Stimulated activated memory B cell treated with anti-CD40 and anti-IgM and Interleukin-4, amounts not matched to agents 10 μg/mL and 1 μg/mL and 100 μg/mL, for 72 hours (primary cell): ENCODE measurements around the gene CNTNAP2.
"Not testable (repeated sequence)": the region's sequence is repeated elsewhere in the genome, so short reads cannot be mapped to it uniquely, and the experiment has no call there.

Experiments used
- ATAC-seq: fragments of 150-1000 bp; cut with Tn5 transposase; 2 replicates; pipeline ENCODE4 v1.10.0; 2021
- H3K27ac Mint-ChIP-seq: one replicate; pipeline ENCODE4 v1.8.0; 2022; ENCODE audit warnings: mild to moderate bottlenecking, mixed read lengths
- H3K27me3 Mint-ChIP-seq: one replicate; pipeline ENCODE4 v1.8.0; 2022; ENCODE audit warnings: mixed read lengths
- H3K36me3 Mint-ChIP-seq: one replicate; pipeline ENCODE4 v1.8.0; 2022; ENCODE audit warnings: mixed read lengths
- H3K4me1 Mint-ChIP-seq: one replicate; pipeline ENCODE4 v1.8.0; 2022; ENCODE audit warnings: mixed read lengths
- H3K4me3 Mint-ChIP-seq: one replicate; pipeline ENCODE4 v1.8.0; 2022; ENCODE audit warnings: mild to moderate bottlenecking, moderate library complexity, mixed read lengths
- H3K9me3 Mint-ChIP-seq: one replicate; pipeline ENCODE4 v1.8.0; 2022; ENCODE audit warnings: mixed read lengths

Gene CNTNAP2

DNA sequence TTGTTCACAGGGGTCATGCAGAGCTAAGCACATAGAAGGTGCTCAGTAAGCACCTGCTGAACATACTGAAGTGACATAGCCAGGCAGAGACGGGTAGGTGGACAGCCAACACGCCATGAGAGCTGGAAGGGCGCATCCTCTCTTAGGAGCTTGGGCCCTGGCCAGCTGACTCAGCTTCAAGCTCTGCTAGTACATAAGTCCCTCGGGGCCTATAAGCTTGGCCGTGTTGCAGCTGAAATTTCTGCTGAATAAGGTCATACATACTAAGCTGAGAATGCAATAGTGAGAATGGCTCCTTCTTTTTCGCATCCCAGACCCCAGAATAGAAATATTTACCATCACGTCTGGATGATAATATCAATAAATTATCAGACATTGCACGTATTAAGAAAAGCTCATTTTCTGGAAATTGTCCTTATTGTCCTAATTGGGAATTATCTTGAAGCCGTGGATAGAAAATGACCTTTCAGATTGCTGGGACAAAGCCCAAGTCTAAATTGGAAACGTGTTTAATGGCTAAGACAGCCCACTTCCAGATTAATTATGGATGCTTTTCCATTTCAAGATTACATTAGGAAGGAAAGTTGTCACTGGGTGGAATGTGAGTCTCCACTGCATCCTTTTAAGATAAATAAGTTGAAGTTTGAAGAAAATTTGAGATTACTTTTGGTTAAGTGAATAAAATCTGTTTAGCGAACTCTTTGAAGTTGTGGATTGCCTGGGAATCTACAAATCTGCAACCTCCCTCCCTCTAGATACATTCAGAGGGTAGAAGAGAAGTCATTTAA, 2186.9 kb downstream of the CNTNAP2 start:
- peaks cover 11% of the 10 kb centered on the region for H3K36me3 Mint-ChIP-seq
- ATAC-seq: peak; percentile 62
- peaks cover 9% of the 10 kb centered on the region for H3K9me3 Mint-ChIP-seq
- H3K4me3 Mint-ChIP-seq: peak overlapping the region; percentile 49
- no peaks in the 10 kb centered on the region for H3K27me3 Mint-ChIP-seq
- peak overlapping the region; percentile 59 for H3K27ac Mint-ChIP-seq
- H3K4me1 Mint-ChIP-seq: peaks cover 63% of the 10 kb centered on the region

DNA sequence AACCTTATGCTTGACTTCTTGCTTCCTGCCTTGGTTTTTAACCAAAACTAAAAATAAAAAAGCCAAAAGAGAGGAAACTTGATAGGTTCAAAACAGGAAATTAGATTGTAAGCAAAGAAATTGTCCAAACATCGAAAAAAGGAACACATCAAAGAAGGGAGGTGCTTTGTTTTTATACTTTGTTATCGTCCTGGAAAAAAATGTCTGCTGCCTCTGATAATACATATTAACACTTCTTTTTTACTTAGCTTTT, 2187.4 kb downstream of the CNTNAP2 start:
- peaks cover 63% of the 10 kb centered on the region for H3K4me1 Mint-ChIP-seq
- H3K9me3 Mint-ChIP-seq: peaks cover 9% of the 10 kb centered on the region
- no peaks in the 10 kb centered on the region for H3K27me3 Mint-ChIP-seq
- H3K4me3 Mint-ChIP-seq: peak overlapping the region; percentile 49
- peak overlapping the region; percentile 78 for H3K27ac Mint-ChIP-seq
- H3K36me3 Mint-ChIP-seq: peaks cover 11% of the 10 kb centered on the region
- ATAC-seq: peak; percentile 38

- Mint-ChIP-seq H3K27me3 (no peaks in the 10 kb centered on the region), H3K27ac (peak overlapping the region; percentile 78), H3K36me3 (peaks cover 11% of the 10 kb centered on the region), H3K9me3 (peaks cover 9% of the 10 kb centered on the region), H3K4me1 (peaks cover 62% of the 10 kb centered on the region), H3K4me3 (peak overlapping the region; percentile 62)
- peak; percentile 93 for ATAC-seq
These were observed 2187.9 kb downstream of the CNTNAP2 start for GRCh38 chr7:148304456-148304855.

GRCh38 chr7:148306759-148307158, 2190.2 kb downstream of the CNTNAP2 start:
- peak; percentile 82 for ATAC-seq
- H3K27me3 Mint-ChIP-seq: no peaks in the 10 kb centered on the region
- peaks cover 64% of the 10 kb centered on the region for H3K4me1 Mint-ChIP-seq
- H3K36me3 Mint-ChIP-seq: peaks cover 11% of the 10 kb centered on the region
- H3K9me3 Mint-ChIP-seq: peaks cover 11% of the 10 kb centered on the region
- peak overlapping the region; percentile 78 for H3K27ac Mint-ChIP-seq
- peak overlapping the region; percentile 40 for H3K4me3 Mint-ChIP-seq

DNA sequence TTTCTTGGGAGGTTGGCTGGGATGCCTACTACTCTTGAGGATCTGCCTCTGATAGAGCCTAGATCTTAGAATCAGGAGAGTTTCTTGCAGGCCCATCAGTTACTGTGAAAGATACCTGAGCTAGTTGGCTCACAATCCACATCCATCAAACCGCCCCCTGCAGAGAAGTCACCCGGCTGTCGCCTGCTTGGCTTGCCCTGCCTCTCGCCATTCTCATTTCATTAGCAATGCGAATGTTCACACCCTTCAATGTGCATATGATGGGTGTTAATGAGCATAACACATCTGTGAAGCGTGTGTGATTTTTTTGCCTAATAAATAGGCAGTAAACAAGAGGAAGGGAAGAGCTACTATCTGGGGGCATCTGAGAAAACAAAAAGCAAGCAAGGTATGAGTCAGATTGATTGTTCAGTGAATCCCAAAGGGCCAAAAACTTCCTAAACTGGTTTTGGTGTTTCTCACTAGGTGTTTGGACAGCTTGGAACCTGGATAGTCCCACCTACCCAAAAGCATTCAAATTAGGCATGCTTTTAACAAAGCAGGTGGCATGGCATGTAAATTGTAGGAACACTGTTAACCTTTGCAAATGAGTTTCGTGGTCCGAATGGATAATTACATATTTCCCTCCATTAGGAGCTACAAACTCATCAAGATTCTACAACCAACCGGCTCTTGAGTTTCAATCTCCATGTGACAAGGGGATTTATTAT, 2201.7 kb downstream of the CNTNAP2 start:
- no peak for ATAC-seq
- peaks cover 14% of the 10 kb centered on the region for H3K9me3 Mint-ChIP-seq
- H3K4me3 Mint-ChIP-seq: no peak overlapping the region
- H3K27me3 Mint-ChIP-seq: no peaks in the 10 kb centered on the region
- H3K36me3 Mint-ChIP-seq: peaks cover 20% of the 10 kb centered on the region
- H3K27ac Mint-ChIP-seq: no peak overlapping the region
- H3K4me1 Mint-ChIP-seq: peaks cover 14% of the 10 kb centered on the region

GRCh38 chr7:148318838-148319237, 2202.2 kb downstream of the CNTNAP2 start:
- ATAC-seq: no peak
- peaks cover 11% of the 10 kb centered on the region for H3K9me3 Mint-ChIP-seq
- no peak overlapping the region for H3K27ac Mint-ChIP-seq
- no peak overlapping the region for H3K4me3 Mint-ChIP-seq
- H3K27me3 Mint-ChIP-seq: no peaks in the 10 kb centered on the region
- peaks cover 20% of the 10 kb centered on the region for H3K4me1 Mint-ChIP-seq
- H3K36me3 Mint-ChIP-seq: peaks cover 14% of the 10 kb centered on the region

DNA sequence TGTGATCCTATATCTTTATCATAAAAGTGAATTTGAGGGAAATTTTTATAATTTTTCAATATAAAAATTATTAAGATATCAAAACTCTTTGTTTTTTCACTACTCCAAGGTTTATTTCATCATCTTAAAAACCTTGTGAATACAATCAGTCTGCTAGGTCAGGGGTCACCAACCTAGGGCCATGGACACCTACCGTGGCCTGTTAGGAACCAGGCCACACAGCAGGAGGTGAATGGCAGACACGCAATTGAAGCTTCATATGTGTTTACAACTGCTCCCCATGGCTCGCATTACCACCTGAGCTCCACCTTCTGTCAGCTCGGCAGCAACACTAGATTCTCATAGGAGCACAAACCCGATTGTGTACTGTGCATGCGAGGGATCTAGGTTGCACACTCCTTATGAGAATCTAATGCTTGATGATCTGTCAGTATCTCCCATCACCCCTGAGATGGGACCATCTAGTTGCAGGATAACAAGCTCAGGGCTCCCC, 2202.8 kb downstream of the CNTNAP2 start:
- H3K9me3 Mint-ChIP-seq: peaks cover 6% of the 10 kb centered on the region
- no peak for ATAC-seq
- peaks cover 25% of the 10 kb centered on the region for H3K4me1 Mint-ChIP-seq
- peaks cover 9% of the 10 kb centered on the region for H3K36me3 Mint-ChIP-seq
- no peak overlapping the region for H3K27ac Mint-ChIP-seq
- no peak overlapping the region for H3K4me3 Mint-ChIP-seq
- no peaks in the 10 kb centered on the region for H3K27me3 Mint-ChIP-seq

DNA sequence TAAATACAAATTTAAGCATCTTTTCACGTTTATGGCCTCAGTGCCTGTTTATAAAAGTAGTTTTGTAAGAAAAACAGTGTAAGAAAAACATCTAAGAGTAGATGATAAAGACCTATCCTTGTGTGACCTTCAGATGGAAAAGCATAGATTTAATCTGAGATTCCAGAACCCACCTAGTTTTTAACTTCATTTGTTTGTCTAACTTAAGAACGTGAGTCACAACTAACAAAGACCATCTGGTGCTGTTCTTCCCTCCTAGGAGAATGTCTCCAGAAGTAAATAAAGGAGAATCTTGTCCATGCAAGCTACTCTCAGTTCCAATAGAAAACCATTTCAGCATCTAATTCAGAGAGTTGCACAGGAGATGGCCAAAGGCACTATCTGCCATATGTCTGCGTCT, 2208.6 kb downstream of the CNTNAP2 start:
- Mint-ChIP-seq H3K9me3 (peaks cover 9% of the 10 kb centered on the region), H3K4me1 (peaks cover 30% of the 10 kb centered on the region), H3K4me3 (no peak overlapping the region), H3K27me3 (no peaks in the 10 kb centered on the region), H3K27ac (no peak overlapping the region), H3K36me3 (peaks cover 9% of the 10 kb centered on the region)
- no peak for ATAC-seq

- no peak overlapping the region for H3K27ac Mint-ChIP-seq
- no peak overlapping the region for H3K4me3 Mint-ChIP-seq
- no peaks in the 10 kb centered on the region for H3K27me3 Mint-ChIP-seq
- H3K9me3 Mint-ChIP-seq: peaks cover 20% of the 10 kb centered on the region
- H3K36me3 Mint-ChIP-seq: peaks cover 19% of the 10 kb centered on the region
- ATAC-seq: no peak
- peaks cover 37% of the 10 kb centered on the region for H3K4me1 Mint-ChIP-seq
These were observed 2210.8 kb downstream of the CNTNAP2 start for GRCh38 chr7:148327379-148327778.

DNA sequence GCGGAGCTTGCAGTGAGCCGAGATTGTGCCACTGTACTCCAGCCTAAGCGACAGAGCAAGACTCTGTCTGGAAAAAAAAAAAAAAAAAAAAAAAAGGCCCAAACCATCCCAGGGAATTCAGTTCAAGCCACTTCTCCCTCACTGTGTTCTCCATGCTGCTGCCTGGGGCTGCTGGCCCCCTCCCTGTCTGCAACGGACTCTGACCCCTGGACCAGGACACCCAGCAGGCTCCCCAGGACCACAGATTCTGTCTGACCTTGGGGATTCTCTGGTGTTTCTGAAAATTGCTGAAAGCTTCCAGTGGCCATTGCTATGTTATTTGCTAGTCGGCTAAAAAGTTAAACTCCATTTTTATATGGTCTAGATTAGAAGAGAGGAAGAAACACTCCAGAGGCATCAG, 2212.3 kb downstream of the CNTNAP2 start:
- Mint-ChIP-seq H3K27ac (no peak overlapping the region), H3K9me3 (peaks cover 20% of the 10 kb centered on the region), H3K36me3 (peaks cover 19% of the 10 kb centered on the region), H3K4me3 (no peak overlapping the region), H3K27me3 (no peaks in the 10 kb centered on the region), H3K4me1 (peaks cover 30% of the 10 kb centered on the region)
- ATAC-seq: no peak

DNA sequence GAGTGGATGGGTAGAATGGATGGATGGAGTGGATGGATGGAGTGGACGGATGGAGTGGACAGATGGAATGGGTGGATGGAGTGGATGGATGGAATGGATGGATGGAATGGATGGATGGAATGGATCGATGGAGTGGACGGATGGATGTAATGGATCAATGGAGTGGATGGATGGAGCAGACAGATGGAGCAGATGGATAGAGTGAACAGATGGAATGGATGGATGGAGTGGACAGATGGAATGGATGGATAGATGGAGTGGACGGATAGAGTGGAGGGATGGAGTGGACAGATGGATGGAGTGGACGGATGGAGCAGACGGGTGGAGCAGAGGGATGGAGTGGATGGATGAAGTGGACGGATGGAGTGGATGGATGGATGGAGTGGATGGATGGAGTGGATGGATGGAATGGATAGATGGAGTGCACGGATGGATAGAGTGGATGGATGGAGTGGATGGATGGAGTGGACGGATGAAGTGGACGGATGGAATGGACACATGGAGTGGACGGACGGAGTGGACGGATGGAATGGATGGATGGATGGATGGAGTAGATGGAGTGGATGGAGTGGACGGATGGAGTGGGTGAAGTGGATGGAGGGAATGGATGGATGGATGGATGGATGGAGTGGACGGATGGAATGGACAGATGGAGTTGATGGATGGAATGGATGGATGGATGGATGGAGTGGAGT, 2213.7 kb downstream of the CNTNAP2 start:
- peaks cover 36% of the 10 kb centered on the region for H3K4me1 Mint-ChIP-seq

DNA sequence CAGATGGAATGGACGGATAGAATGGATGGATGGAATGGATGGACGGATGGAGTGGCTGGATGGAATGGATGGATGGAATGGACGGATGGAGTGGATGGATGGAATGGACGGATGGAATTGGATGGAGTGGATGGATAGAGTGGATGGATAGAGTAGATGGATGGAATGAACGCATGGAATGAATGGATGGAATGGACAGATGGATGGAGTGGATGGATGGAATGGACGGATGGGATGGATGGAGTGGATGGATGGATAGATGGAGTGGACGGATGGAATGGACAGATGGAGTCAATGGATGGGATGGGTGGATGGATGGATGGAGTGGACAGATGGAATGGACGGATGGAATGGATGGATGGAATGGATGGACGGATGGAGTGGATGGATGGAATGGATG, 2214.2 kb downstream of the CNTNAP2 start:
- peak overlapping the region; percentile 23 for H3K27ac Mint-ChIP-seq

More for the DNA sequence above, 2213.7 kb downstream of the CNTNAP2 start:
- Mint-ChIP-seq H3K4me3 (no peak overlapping the region), H3K9me3 (peaks cover 20% of the 10 kb centered on the region), H3K36me3 (peaks cover 19% of the 10 kb centered on the region), H3K27me3 (no peaks in the 10 kb centered on the region), H3K27ac (peak overlapping the region; percentile 23)
- no peak for ATAC-seq

DNA sequence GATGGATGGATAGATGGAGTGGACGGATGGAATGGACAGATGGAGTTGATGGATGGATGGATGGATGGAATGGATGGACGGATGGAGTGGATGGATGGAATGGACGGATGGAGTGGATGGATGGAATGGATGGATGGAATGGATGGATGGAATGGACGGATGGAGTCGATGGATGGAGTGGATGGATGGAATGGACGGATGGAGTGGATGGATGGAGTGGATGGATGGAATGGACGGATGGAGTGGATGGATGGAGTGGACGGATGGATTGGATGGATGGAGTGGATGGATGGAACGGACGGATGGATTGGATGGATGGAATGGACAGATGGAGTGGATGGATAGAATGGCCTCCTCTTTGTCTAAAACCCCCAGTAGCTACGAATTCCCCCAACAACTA, 2214.9 kb downstream of the CNTNAP2 start:
- not testable (repeated sequence) for H3K27ac Mint-ChIP-seq, H3K4me3 Mint-ChIP-seq, ATAC-seq, H3K27me3 Mint-ChIP-seq
- Mint-ChIP-seq H3K9me3 (peaks cover 20% of the 10 kb centered on the region), H3K4me1 (peaks cover 33% of the 10 kb centered on the region), H3K36me3 (peaks cover 19% of the 10 kb centered on the region)

More for the DNA sequence above, 2214.2 kb downstream of the CNTNAP2 start:
- H3K4me3 Mint-ChIP-seq: no peak overlapping the region
- no peak for ATAC-seq
- no peaks in the 10 kb centered on the region for H3K27me3 Mint-ChIP-seq
- H3K36me3 Mint-ChIP-seq: peaks cover 19% of the 10 kb centered on the region
- peaks cover 20% of the 10 kb centered on the region for H3K9me3 Mint-ChIP-seq
- H3K4me1 Mint-ChIP-seq: peaks cover 33% of the 10 kb centered on the region

DNA sequence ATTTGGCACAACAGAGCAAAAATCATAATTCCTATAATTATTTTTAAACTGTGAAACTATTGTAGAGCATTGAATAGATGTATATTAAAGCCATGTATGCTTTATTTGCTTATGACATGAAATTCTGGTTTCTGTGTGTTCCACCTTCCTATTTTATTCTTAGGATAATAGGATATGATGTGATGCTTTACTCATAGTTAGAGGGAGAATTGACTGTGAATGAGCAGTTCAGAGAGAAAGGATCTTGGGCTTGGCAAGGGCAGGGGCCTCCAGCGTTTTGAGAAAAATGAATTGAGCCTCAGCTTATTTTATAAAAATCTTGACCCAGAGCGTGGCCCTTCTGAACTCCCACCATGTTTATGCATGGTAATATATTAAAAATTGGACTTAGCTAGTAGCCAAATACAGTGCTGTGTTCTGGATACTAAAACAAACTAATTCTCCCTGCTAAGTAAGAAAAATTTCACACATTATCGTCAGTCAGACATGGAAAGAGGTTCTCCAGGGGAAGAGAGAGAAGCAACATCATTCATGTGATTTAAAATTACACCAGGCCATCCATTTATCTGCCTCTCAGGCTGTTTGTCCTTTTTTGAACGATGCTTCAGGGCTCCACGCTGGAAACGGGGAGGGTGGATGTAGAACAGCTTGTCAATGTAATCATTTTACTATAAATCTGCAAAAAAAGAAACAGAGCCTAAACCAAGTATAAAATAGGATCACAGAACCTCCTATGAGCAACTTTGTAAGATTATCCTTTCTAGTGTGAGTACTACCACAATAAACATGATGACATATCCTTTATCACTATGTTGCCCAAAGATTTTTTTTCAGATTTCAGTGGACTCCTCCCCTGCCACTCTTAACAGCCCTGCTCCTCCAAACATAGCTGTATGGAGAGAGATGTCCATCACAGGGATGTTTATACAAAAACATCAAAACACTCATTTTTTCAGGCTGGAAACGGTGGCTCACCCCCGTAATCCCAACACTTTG, 2215.9 kb downstream of the CNTNAP2 start:
- peaks cover 19% of the 10 kb centered on the region for H3K36me3 Mint-ChIP-seq
- H3K9me3 Mint-ChIP-seq: peaks cover 20% of the 10 kb centered on the region
- no peak overlapping the region for H3K27ac Mint-ChIP-seq
- ATAC-seq: no peak
- H3K27me3 Mint-ChIP-seq: no peaks in the 10 kb centered on the region
- no peak overlapping the region for H3K4me3 Mint-ChIP-seq
- peaks cover 33% of the 10 kb centered on the region for H3K4me1 Mint-ChIP-seq
